ENCODE results near the gene EPG5.

DNA sequence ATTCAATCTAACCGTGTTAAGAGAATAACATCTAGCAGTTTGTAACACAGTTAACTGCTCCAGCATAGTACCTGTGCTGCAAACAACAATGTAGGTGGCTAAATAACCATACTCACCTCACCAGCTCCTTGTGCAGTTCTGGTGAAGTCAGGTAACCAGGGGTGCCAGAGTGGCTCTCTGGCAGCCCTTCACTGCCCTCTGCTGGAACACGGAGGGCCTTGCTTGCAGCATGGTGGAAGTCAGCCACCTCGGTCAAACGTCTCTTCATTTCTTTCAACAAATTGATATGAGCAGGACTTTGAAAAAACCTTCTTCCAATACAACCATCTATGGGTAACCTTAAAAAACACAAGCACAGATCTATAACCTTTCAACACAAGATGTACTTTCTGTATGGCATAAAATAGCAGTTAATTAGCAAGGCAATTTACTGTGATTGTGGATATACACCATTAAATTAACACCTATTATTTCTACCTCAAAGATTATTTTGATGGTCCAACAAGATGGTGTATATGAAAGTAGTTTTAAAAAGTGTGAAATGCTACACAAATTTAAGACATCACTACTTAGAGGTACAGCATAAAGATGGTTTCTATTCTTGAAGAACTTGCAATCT is 56.6 kb downstream of the EPG5 start:
- peak; percentile 59 to 91 (median 83) for TF ChIP-seq CTCF (IDR thresholded peaks at IDR 0.05)
- no peak for TF ChIP-seq POLR2A (IDR thresholded peaks at IDR 0.05)
